Astrocyte (in vitro differentiated cells and primary cell): ENCODE data around the gene SLC30A4. TPM values are rescaled to one million over a fixed set of nuclear protein-coding genes. Genes with fewer than 3 reads are reported as not detected.

Experiments
- DNase-seq: peaks from one replicate; pipeline ENCODE4 v3.0.0-alpha.2; 2010; ENCODE audit warnings: low read depth
- FAIRE-seq: peaks from 2 replicates; lab custom pipeline; 2011; peaks lifted over from hg19 to GRCh38; lab: Jason Lieb, UNC
- H2AFZ ChIP-seq: 2 replicates; pipeline ENCODE4 v1.6.0; 2012; ENCODE audit warnings: low read depth, low read length, inconsistent platforms
- H3K27ac ChIP-seq: 2 replicates; pipeline ENCODE4 v1.5.1; 2011; ENCODE audit warnings: low read depth, low read length, inconsistent platforms
- H3K27me3 ChIP-seq: 2 replicates; pipeline ENCODE4 v1.6.0; 2011; ENCODE audit warnings: low read length, inconsistent platforms; ENCODE audit not compliant: insufficient read depth
- H3K36me3 ChIP-seq: 2 replicates; pipeline ENCODE4 v1.5.1; 2011; ENCODE audit warnings: low read length, inconsistent platforms; ENCODE audit not compliant: insufficient read depth
- H3K4me1 ChIP-seq: 2 replicates; pipeline ENCODE4 v1.5.1; 2011; ENCODE audit warnings: low read length, inconsistent platforms; ENCODE audit not compliant: insufficient read depth
- H3K4me2 ChIP-seq: 2 replicates; pipeline ENCODE4 v1.6.0; 2012; ENCODE audit warnings: low read length, inconsistent platforms
- H3K4me3 ChIP-seq: 2 replicates; pipeline ENCODE4 v1.5.1; 2011; ENCODE audit warnings: low read depth, mild to moderate bottlenecking, low read length, inconsistent platforms; ENCODE audit not compliant: insufficient read depth
- H3K79me2 ChIP-seq: 2 replicates; pipeline ENCODE4 v1.6.0; 2012; ENCODE audit warnings: mild to moderate bottlenecking, low read length, inconsistent platforms; ENCODE audit not compliant: insufficient read depth
- H3K9ac ChIP-seq: 2 replicates; pipeline ENCODE4 v1.6.0; 2012; ENCODE audit warnings: mild to moderate bottlenecking, low read length, inconsistent platforms
- H3K9me3 ChIP-seq: 2 replicates; pipeline ENCODE4 v1.5.1; 2012; ENCODE audit warnings: low read depth, mild to moderate bottlenecking, low read length, inconsistent platforms; ENCODE audit not compliant: insufficient read depth
- H4K20me1 ChIP-seq: 2 replicates; pipeline ENCODE4 v1.6.0; 2012; ENCODE audit warnings: low read length, inconsistent platforms; ENCODE audit not compliant: insufficient read depth
- H3K27ac Mint-ChIP-seq: one replicate; pipeline ENCODE4 v1.8.0; 2021; ENCODE audit warnings: mild to moderate bottlenecking, mixed read lengths; ENCODE audit not compliant: unreplicated experiment
- H3K27me3 Mint-ChIP-seq: one replicate; pipeline ENCODE4 v1.8.0; 2021; ENCODE audit warnings: low read depth, mixed read lengths; ENCODE audit not compliant: unreplicated experiment
- H3K36me3 Mint-ChIP-seq: one replicate; pipeline ENCODE4 v1.8.0; 2021; ENCODE audit warnings: low read depth, mixed read lengths; ENCODE audit not compliant: unreplicated experiment
- H3K4me1 Mint-ChIP-seq: one replicate; pipeline ENCODE4 v1.8.0; 2021; ENCODE audit warnings: low read depth, mixed read lengths; ENCODE audit not compliant: unreplicated experiment
- H3K4me3 Mint-ChIP-seq: one replicate; pipeline ENCODE4 v1.8.0; 2021; ENCODE audit warnings: mild to moderate bottlenecking, moderate library complexity, mixed read lengths; ENCODE audit not compliant: unreplicated experiment
- H3K9me3 Mint-ChIP-seq: one replicate; pipeline ENCODE4 v1.8.0; 2021; ENCODE audit warnings: mild to moderate bottlenecking, mixed read lengths; ENCODE audit not compliant: unreplicated experiment
- CTCF ChIP-seq: IDR thresholded peaks from 2 replicates; pipeline ENCODE4 v1.5.1; 2011; ENCODE audit warnings: low read depth, mild to moderate bottlenecking, inconsistent platforms, low read length, moderate library complexity; ENCODE audit not compliant: insufficient read depth
- EZH2 ChIP-seq: IDR thresholded peaks from 2 replicates; pipeline ENCODE4 v1.6.1; 2012; ENCODE audit warnings: mild to moderate bottlenecking, low read length, inconsistent platforms; ENCODE audit not compliant: insufficient read depth
- total RNA-seq: library from RNA; stranded (reverse); gene quantifications from 2 replicates; pipeline ENCODE4 v1.2.1, GENCODE V29; 2021

The SLC30A4 gene
- total RNA-seq, 1 donor from 2014 or later = 8.0 TPM

- Histone ChIP-seq H3K4me3 (no peak overlapping the region), H3K79me2 (no peaks in the 10 kb centered on the region), H4K20me1 (no peaks in the 10 kb centered on the region), H3K36me3 (no peaks in the 10 kb centered on the region), H3K27me3 (no peaks in the 10 kb centered on the region), H2AFZ (no peak overlapping the region), H3K9me3 (no peaks in the 10 kb centered on the region), H3K4me2 (no peak overlapping the region), H3K27ac (no peak overlapping the region), H3K9ac (no peak overlapping the region), H3K4me1 (peaks cover 9% of the 10 kb centered on the region)
- Mint-ChIP-seq H3K9me3 (no peaks in the 10 kb centered on the region), H3K4me3 (no peak overlapping the region), H3K4me1 (peaks cover 13% of the 10 kb centered on the region), H3K27me3 (no peaks in the 10 kb centered on the region), H3K36me3 (no peaks in the 10 kb centered on the region), H3K27ac (no peak overlapping the region)
- DNase-seq (peak; percentile 10), FAIRE-seq (no peak)
- TF ChIP-seq CTCF (no peak), EZH2 (no peak)
Measured at GRCh38 chr15:45495588-45495987, 27.0 kb downstream of the SLC30A4 start.

- H3K4me1 Mint-ChIP-seq = no peaks in the 10 kb centered on the region
- H3K9me3 Mint-ChIP-seq = no peaks in the 10 kb centered on the region
- no peaks in the 10 kb centered on the region for H3K36me3 Mint-ChIP-seq
- Histone ChIP-seq H3K36me3 (peaks cover 3% of the 10 kb centered on the region), H3K27ac (no peak overlapping the region), H3K9me3 (no peaks in the 10 kb centered on the region), H3K79me2 (no peaks in the 10 kb centered on the region), H3K27me3 (no peaks in the 10 kb centered on the region), H4K20me1 (no peaks in the 10 kb centered on the region), H2AFZ (no peak overlapping the region), H3K4me1 (no peaks in the 10 kb centered on the region), H3K9ac (no peak overlapping the region), H3K4me2 (no peak overlapping the region), H3K4me3 (no peak overlapping the region)
- H3K4me3 Mint-ChIP-seq = no peak overlapping the region
- no peak for DNase-seq
- H3K27me3 Mint-ChIP-seq = no peaks in the 10 kb centered on the region
- H3K27ac Mint-ChIP-seq = no peak overlapping the region
- FAIRE-seq = no peak
- TF ChIP-seq EZH2 = no peak
- no peak for TF ChIP-seq CTCF
Measured at GRCh38 chr15:45489690-45490238, 32.8 kb downstream of the SLC30A4 start.

- FAIRE-seq = no peak
- H3K79me2 ChIP-seq = no peaks in the 10 kb centered on the region
Measured at GRCh38 chr15:45486317-45486716, 36.2 kb downstream of the SLC30A4 start.

More at GRCh38 chr15:45486317-45486716, 36.2 kb downstream of the SLC30A4 start:
- DNase-seq = no peak
- Histone ChIP-seq H3K27ac (no peak overlapping the region), H3K36me3 (peaks cover 4% of the 10 kb centered on the region), H4K20me1 (no peaks in the 10 kb centered on the region), H3K4me1 (no peaks in the 10 kb centered on the region), H3K27me3 (no peaks in the 10 kb centered on the region), H3K4me2 (no peak overlapping the region), H3K4me3 (no peak overlapping the region), H2AFZ (no peak overlapping the region), H3K9ac (no peak overlapping the region), H3K9me3 (no peaks in the 10 kb centered on the region)
- Mint-ChIP-seq H3K9me3 (no peaks in the 10 kb centered on the region), H3K4me3 (no peak overlapping the region), H3K27ac (no peak overlapping the region), H3K4me1 (no peaks in the 10 kb centered on the region), H3K36me3 (no peaks in the 10 kb centered on the region), H3K27me3 (no peaks in the 10 kb centered on the region)
- TF ChIP-seq EZH2 (no peak), CTCF (no peak)
